ENCODE results near the gene OSBPL10.

OSBPL10 gene

DNA sequence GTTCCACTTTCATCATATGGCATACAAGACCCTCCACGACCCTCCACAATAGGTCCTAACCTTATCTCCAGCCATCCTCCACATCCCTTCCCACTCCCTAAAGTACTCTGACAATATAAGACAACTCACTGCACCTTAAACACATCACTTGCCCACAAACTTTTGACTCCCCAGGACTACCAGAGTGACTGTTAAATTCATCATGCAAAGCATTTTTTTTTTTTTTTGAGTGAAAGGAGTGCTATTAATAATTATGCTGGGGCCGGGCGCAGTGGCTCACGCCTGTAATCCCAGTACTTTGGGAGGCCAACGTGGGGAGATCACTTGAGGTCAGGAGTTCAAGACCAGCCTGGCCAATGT, 55.8 kb downstream of the OSBPL10 start:
- no peak for DNase-seq (ENCODE audit: low read depth in 2 of 2)

GRCh38 chr3:31924610-31925270, 56.3 kb downstream of the OSBPL10 start:
- DNase-seq (ENCODE audit: low read depth in 2 of 2) = no peak

DNA sequence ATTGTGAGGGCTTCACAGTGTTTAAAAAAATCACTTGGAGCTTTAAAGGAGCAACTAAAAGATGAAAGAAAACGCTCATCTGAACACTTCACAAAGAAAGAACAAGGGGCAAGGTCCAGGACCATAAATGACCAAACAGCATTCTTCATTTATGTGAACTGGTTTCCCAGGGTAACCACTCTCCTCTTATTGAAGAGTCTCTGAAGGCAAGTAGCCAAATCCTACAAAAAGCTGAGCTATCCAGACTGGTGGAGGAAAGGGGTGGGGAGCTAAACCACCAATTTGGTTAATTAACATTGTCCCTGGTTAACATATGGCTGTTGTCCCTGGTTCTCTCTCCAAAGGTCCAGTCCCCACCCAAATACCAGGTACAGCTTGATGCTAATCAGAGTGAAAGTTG, 58.1 kb downstream of the OSBPL10 start:
- no peak for DNase-seq (ENCODE audit: low read depth in 2 of 2)

- no peak for DNase-seq (ENCODE audit: low read depth in 2 of 2)
Observed at GRCh38 chr3:31921837-31922236, 59.2 kb downstream of the OSBPL10 start.

GRCh38 chr3:31920310-31920709, 60.8 kb downstream of the OSBPL10 start:
- no peak for DNase-seq (ENCODE audit: low read depth in 2 of 2)

- no peak for DNase-seq (ENCODE audit: low read depth in 2 of 2)
Observed at GRCh38 chr3:31919528-31919927, 61.5 kb downstream of the OSBPL10 start.

- DNase-seq (ENCODE audit: low read depth in 2 of 2) = no peak
Observed at GRCh38 chr3:31918179-31919150, 62.6 kb downstream of the OSBPL10 start.

DNA sequence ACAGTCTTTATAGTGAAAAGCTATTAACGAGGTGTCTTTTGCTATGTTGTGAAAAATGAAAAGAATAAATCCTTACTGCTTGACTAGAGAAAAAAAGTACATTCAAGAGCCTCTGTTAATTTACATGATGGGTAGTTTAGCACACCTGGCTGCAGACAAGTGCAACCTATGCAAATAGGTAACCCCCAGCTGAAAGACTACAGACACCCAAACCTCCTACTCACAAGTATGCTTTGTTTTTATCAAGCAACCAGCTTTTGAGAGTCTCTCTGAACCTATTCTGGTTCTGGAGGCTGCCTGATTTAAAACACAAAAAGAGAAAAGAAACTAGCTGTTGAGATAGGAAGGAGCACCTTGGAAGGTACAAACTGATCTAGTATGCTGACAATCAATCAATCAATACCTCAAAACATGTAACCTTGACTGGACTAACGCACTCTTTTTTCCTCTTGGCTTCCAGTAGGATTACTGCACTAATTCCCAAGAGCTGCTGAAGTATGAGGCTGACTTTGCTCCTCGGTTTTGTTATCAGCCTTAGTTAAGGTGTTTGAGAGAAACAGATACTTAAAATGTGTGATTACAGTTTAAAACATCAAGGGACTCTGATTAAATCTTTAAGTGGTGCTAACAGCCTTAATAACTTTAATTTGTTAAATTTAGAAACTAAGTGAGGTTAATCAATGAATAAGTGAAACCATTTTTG, 63.6 kb downstream of the OSBPL10 start:
- DNase-seq (ENCODE audit: low read depth in 2 of 2) = no peak

DNA sequence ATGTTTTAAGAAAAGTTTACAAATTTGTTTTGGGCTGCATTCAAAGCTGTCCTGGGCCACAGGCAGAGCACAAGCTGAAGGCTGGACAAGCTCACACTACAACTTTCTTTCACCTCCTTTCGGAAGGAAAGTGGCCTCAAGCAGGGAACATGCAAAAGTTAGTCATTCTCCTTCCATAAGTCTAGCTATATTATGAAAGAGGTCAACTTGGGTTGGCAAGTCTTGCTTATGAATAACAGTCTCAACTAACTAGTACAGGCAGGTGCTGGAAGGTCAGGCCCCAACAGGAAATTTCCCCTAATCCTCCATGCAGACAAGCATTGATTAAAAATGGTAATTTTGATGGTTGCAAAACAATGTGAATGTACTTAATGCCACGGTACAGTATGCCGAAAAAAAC, 69.4 kb downstream of the OSBPL10 start:
- DNase-seq (ENCODE audit: low read depth in 2 of 2) = no peak

DNA sequence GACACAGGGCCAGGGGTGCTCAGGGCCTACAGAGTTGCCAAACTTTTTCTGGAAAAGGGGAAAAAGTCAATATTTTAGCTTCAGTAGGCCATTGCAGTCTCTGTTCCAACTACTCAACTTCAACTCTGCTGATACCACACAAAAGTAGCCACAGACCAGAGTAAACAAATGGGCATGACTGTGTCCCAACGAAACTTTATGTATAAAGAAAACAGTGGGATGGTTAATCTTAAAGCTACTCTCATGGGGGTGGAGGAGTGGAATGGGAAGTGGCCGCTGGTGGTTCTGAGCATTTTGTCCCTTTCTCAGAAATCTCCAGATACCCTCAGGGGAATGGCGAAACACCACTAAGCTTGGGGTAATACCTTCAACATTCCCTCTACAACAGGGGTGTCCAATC, 69.9 kb downstream of the OSBPL10 start:
- no peak for DNase-seq (ENCODE audit: low read depth in 2 of 2)

DNA sequence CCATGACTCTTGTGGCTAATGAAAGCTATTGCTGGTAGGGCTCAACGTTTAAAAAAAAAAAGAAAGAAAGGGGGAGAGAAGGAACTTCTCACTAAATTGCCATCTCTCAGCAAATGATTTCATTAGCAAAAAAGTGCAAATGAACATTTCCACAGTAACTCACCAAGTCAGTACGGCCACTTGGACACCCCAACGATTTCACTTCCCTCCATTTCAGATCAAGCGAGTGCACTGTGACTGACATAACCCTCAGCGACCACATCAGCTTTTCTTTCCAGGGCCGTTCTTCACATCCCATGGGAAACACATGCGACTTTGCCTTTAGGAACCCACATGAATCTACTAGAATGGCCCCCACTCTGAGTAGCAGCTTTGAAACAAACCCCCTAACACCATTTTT, 71.6 kb downstream of the OSBPL10 start:
- no peak for DNase-seq (ENCODE audit: low read depth in 2 of 2)

- DNase-seq (ENCODE audit: low read depth in 2 of 2) = no peak
Observed at GRCh38 chr3:31908391-31909097, 72.5 kb downstream of the OSBPL10 start.

- DNase-seq (ENCODE audit: low read depth in 2 of 2) = no peak
Observed at GRCh38 chr3:31906182-31906581, 74.9 kb downstream of the OSBPL10 start.

DNA sequence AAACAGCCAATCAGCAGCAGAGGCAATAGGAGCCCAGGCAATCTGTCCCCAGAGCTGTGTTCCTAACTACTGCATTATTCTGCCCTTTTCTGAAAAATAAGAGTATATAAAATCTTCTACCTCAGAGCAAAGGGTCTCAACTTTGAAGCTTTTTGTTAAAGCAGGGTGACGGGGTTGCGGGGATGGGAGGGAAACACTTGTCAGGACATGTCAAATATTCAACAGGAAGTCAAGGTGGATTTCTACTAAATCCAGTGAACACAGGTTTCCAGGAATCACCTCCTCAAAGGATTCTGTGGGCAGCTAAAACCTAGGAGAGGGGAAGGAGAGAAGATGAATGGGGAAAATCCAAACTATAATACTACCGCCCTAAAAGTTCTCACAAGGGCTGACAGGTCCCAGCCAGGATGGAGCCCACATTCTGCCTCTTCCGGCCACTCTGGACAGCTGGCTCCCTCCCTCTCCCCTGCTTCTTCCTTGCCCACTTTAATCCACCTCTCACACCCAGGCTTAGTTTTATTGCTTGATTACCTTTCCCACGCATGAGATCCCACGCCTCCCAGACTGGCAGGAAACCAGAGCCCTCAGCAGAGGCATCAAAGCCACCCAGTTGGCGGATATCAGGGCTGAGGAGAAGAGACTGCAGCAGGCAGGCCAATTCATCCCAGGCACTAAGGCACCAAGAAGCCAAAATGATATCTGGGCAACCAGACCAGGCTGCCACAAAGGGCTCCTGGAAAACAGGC, 77.2 kb downstream of the OSBPL10 start:
- DNase-seq (ENCODE audit: low read depth in 2 of 2) = no peak

- DNase-seq (ENCODE audit: low read depth in 2 of 2) = no peak
Observed at GRCh38 chr3:31900583-31900982, 80.5 kb downstream of the OSBPL10 start.

DNA sequence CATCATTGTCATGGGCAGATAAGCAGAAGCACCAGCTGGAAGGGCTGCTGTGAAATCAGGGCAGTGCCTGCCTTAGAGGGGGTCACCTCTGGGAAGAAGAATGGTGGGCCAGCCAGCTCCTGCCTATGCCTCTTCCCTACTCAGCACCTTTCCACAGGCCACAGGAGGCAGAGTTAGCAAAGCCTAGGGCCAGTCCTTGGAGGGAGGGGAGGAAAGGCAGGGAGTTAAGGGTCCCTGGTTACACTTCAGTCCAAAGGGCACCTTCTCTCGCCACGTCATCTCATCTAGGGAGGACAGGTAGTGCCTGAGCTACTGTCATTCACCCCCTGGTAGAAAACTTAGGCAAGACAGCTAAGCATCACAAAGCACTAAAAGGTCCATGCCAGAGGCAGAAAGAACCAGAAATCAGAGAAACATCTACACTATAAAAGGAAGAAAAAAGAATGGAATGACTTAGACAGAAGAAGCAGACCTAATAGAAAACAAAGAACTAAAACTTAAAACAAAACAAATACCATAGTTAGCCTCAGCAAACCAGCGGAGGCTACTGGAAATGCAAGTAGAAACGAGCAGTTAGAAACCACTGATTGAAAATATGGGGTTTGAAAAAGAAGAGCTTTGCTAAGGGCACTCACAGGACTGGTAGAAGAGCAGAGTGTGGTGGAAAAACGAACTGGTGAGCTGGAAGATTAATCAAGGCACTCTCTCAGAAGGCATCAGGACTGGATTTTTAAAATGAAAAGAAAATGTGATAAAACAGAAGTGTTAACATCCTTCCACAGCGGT, 84.2 kb downstream of the OSBPL10 start:
- no peak for DNase-seq (ENCODE audit: low read depth in 2 of 2)

- no peak for DNase-seq (ENCODE audit: low read depth in 2 of 2)
Observed at GRCh38 chr3:31896026-31896425, 85.0 kb downstream of the OSBPL10 start.

GRCh38 chr3:31895471-31895870, 85.6 kb downstream of the OSBPL10 start:
- DNase-seq (ENCODE audit: low read depth in 2 of 2) = no peak

- no peak for DNase-seq (ENCODE audit: low read depth in 2 of 2)
Observed at GRCh38 chr3:31892916-31893573, 88.0 kb downstream of the OSBPL10 start.

- no peak for DNase-seq (ENCODE audit: low read depth in 2 of 2)
Observed at GRCh38 chr3:31892500-31892899, 88.6 kb downstream of the OSBPL10 start.
